HEK293T (cell line): ENCODE data around the gene CD244.
"Not testable (repeated sequence)": the region's sequence is repeated elsewhere in the genome, so short reads cannot be mapped to it uniquely, and the experiment has no call there.

ENCODE experiments used
- CTCF ChIA-PET: fragments of 350-600 bp; formaldehyde crosslinking; extraction: SDS; loops from one replicate; lab custom pipeline; 2021; ENCODE audit warnings: antibody characterized with exemption, inconsistent platforms; lab: Yijun Ruan, JAX
- POLR2A ChIA-PET: fragments of 350-600 bp; formaldehyde crosslinking; extraction: SDS; loops from one replicate; lab custom pipeline; 2020; ENCODE audit warnings: antibody characterized with exemption, inconsistent platforms; lab: Yijun Ruan, JAX
- DNase-seq: peaks from one replicate; pipeline ENCODE4 v3.0.0; 2012; ENCODE audit warnings: mixed read lengths; ENCODE audit errors: extremely low spot score
- ARNT ChIP-seq: fragments of 450-650 bp; IDR thresholded peaks from 2 replicates; pipeline ENCODE4 v1.6.1; 2017; ENCODE audit warnings: mild to moderate bottlenecking
- BHLHE40 ChIP-seq: fragments of 450-650 bp; IDR thresholded peaks from 2 replicates; pipeline ENCODE4 v1.6.1; 2016; ENCODE audit warnings: mild to moderate bottlenecking, moderate library complexity, borderline replicate concordance
- CTBP1 ChIP-seq: fragments of 450-650 bp; IDR thresholded peaks from 2 replicates; pipeline ENCODE4 v1.6.1; 2016; ENCODE audit warnings: borderline replicate concordance
- FOXA1 ChIP-seq: fragments of 450-650 bp; IDR thresholded peaks from 2 replicates; pipeline ENCODE4 v1.6.1; 2016; ENCODE audit warnings: mild to moderate bottlenecking
- FOXK2 ChIP-seq: fragments of 450-650 bp; IDR thresholded peaks from 2 replicates; pipeline ENCODE4 v1.6.1; 2016; ENCODE audit warnings: mild to moderate bottlenecking
- FOXM1 ChIP-seq: fragments of 450-650 bp; IDR thresholded peaks from 2 replicates; pipeline ENCODE4 v1.6.1; 2017; ENCODE audit warnings: mild to moderate bottlenecking, borderline replicate concordance
- HDGF ChIP-seq: fragments of 450-650 bp; IDR thresholded peaks from 2 replicates; pipeline ENCODE4 v1.6.1; 2017; ENCODE audit warnings: antibody characterized with exemption, borderline replicate concordance
- L3MBTL2 ChIP-seq: fragments of 450-650 bp; conservative IDR thresholded peaks from 2 replicates; pipeline ENCODE4 v1.6.1; 2016; ENCODE audit warnings: mild to moderate bottlenecking
- LEF1 ChIP-seq: fragments of 450-650 bp; IDR thresholded peaks from 2 replicates; pipeline ENCODE4 v1.6.1; 2017; ENCODE audit warnings: mild to moderate bottlenecking, borderline replicate concordance
- NFRKB ChIP-seq: fragments of 450-650 bp; IDR thresholded peaks from 2 replicates; pipeline ENCODE4 v1.6.1; 2016; ENCODE audit warnings: mild to moderate bottlenecking, moderate library complexity
- SP1 ChIP-seq: fragments of 450-650 bp; IDR thresholded peaks from 2 replicates; pipeline ENCODE4 v1.6.1; 2017
- SUZ12 ChIP-seq: fragments of 450-650 bp; IDR thresholded peaks from 2 replicates; pipeline ENCODE4 v1.6.1; 2016; ENCODE audit warnings: mild to moderate bottlenecking
- TARDBP ChIP-seq: fragments of 450-650 bp; IDR thresholded peaks from 2 replicates; pipeline ENCODE4 v1.6.1; 2016
- ZNF384 ChIP-seq: fragments of 450-650 bp; IDR thresholded peaks from 2 replicates; pipeline ENCODE4 v1.6.1; 2016
- TF ChIP-seq, protein P1 (sequence below): fragments of 450-650 bp; IDR thresholded peaks from 2 replicates; pipeline ENCODE4 v1.6.1; 2016

CD244 gene

GRCh38 chr1:160799641-160800040, 63.0 kb downstream of the CD244 start:
- POLR2A ChIA-PET = no interaction called here
- TF ChIP-seq CTBP1 (no peak), NFRKB (no peak), ZNF384 (no peak), LEF1 (no peak)
- CTCF ChIA-PET = no interaction called here
- DNase-seq = no peak

DNA sequence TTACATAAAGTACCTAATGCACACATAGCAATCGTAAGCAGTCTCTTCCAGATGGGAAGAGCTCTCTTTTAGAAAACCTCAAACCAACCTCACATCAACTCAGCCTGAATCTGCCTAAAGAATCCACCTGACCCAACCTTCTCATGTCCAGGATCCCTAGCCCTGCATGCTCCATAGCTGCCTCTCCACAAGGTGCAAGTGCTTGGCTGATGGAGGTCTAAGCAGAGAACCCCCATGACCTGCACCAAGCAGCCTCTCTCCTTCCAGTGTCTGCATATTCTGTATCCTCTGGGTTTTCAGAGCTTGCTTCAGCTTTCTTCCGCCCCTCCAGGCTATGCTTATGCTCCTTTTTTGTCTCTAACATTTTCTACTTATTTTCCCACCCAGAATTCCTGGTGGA, 64.2 kb downstream of the CD244 start:
- DNase-seq = no peak
- ChIA-PET POLR2A (no interaction called here), CTCF (interaction anchor here (0.7 kb wide), 1 partner anchor 50 kb away, joined by 3 read pairs; no protein-coding TSS in a partner anchor)
- no peak for TF ChIP-seq BHLHE40
- TF ChIP-seq SP1 = no peak

DNA sequence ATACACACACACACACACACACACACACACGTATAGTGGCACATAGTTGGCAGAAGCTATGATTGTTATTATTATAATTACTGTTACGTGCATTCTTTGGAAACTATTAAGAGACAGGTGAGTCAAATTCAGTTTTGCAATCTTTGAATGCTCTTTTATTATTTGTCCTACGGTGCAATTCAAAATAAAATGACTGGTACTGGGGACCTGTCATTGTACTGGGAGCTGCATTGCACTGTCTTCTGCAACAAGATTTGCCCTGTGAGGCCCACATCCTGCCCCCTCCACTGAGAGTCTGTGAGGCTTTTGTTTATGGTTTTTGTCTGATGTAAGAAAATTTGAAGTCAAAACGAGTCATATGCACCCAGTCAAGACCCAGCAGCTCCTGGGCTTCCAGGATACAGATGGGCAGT, 64.8 kb downstream of the CD244 start:
- CTCF ChIA-PET = interaction anchor here (0.6 kb wide), 1 partner anchor 193 kb away, joined by 4 read pairs; no protein-coding TSS in a partner anchor
- no peak for DNase-seq
- TF ChIP-seq FOXA1 = no peak
- POLR2A ChIA-PET = no interaction called here

- POLR2A ChIA-PET = no interaction called here
- DNase-seq = no peak
- CTCF ChIA-PET = interaction anchor here (0.6 kb wide), 1 partner anchor 193 kb away, joined by 4 read pairs; no protein-coding TSS in a partner anchor
- no peak for TF ChIP-seq NFRKB
- TF ChIP-seq ZNF384 = no peak
- TF ChIP-seq L3MBTL2 = no peak
- no peak for TF ChIP-seq LEF1
- TF ChIP-seq CTBP1 = no peak
These were observed 65.4 kb downstream of the CD244 start for GRCh38 chr1:160797271-160797709.

- DNase-seq = no peak
- ChIA-PET CTCF (no interaction called here), POLR2A (no interaction called here)
- TF ChIP-seq FOXK2 = no peak
- TF ChIP-seq ZNF384 = no peak
- TF ChIP-seq TARDBP = no peak
- TF ChIP-seq SP1 = no peak
- no peak for TF ChIP-seq CTBP1
- TF ChIP-seq, protein P1, sequence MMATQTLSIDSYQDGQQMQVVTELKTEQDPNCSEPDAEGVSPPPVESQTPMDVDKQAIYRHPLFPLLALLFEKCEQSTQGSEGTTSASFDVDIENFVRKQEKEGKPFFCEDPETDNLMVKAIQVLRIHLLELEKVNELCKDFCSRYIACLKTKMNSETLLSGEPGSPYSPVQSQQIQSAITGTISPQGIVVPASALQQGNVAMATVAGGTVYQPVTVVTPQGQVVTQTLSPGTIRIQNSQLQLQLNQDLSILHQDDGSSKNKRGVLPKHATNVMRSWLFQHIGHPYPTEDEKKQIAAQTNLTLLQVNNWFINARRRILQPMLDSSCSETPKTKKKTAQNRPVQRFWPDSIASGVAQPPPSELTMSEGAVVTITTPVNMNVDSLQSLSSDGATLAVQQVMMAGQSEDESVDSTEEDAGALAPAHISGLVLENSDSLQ = no peak
- no peak for TF ChIP-seq HDGF
These were observed 66.7 kb downstream of the CD244 start, which contains the start of gene LY9 for GRCh38 chr1:160795951-160796383. LY9 (plus strand) TSS chr1:160796174; CDS start chr1:160796188, 14 bp downstream.

- ChIA-PET POLR2A (no interaction called here), CTCF (interaction anchor here (0.9 to 1.2 kb wide), 2 partner anchors 17 to 46 kb away, joined by 3 to 4 read pairs; no protein-coding TSS in a partner anchor)
- DNase-seq = no peak
- no peak for TF ChIP-seq FOXM1
- no peak for TF ChIP-seq ARNT
- TF ChIP-seq HDGF = no peak
- no peak for TF ChIP-seq LEF1
- TF ChIP-seq FOXA1 = no peak
- TF ChIP-seq NFRKB = no peak
- TF ChIP-seq TARDBP = no peak
- no peak for TF ChIP-seq FOXK2
These were observed 68.3 kb downstream of the CD244 start for GRCh38 chr1:160794376-160794775.

- no peak for DNase-seq
- POLR2A ChIA-PET = no interaction called here
- no peak for TF ChIP-seq SP1
- no peak for TF ChIP-seq NFRKB
- TF ChIP-seq SUZ12 = no peak
- no peak for TF ChIP-seq ZNF384
- no peak for TF ChIP-seq FOXK2
- no peak for TF ChIP-seq CTBP1
- CTCF ChIA-PET = no interaction called here
These were observed 72.7 kb downstream of the CD244 start for GRCh38 chr1:160789702-160790611.

DNA sequence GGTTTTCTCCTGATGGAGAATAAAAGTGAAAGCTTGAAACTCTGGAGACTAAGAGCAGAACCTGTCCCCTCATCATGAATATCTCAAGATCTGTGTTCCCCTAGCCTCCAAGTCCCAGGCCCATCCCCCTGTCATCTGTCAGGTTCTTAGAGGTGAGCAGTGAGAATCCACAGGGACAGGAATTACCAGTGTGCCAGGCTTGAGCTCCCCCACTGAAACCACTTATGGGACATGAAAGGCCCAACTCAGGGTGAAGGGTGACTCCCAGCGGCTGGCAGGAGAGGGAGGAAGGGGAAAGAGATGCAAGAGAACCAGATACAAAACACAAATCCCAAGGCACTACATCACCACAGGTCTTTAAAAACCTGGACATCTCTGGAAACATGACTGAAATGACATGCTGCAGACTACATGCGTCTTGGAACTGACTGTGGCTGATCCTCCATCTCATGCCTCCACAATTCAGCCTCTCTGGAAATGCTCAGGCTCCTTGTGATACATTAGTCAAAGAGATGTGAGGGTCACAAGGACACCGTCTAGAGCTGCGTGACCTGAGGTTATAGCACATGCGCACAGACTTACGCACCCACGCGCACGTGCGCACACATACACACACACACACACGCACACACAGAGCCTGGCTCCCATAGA, 73.5 kb downstream of the CD244 start:
- POLR2A ChIA-PET = no interaction called here
- CTCF ChIA-PET = no interaction called here
- TF ChIP-seq SUZ12 (no peak), L3MBTL2 (no peak), SP1 (no peak)
- DNase-seq = no peak

- POLR2A ChIA-PET, CTCF ChIA-PET, DNase-seq: not testable (repeated sequence)
These were observed 79.5 kb downstream of the CD244 start for GRCh38 chr1:160782988-160783765.
